HepG2 (cell line): ENCODE results near the gene PCAT6.

Experiments
- CTCF ChIP-seq: sonication (generic); formaldehyde crosslinking; IDR thresholded peaks from 2 replicates; pipeline ENCODE4 v1.5.0; 2020; ENCODE audit warnings: mild to moderate bottlenecking, missing genetic modification reagents, moderate library complexity
- ZFP82 ChIP-seq: sonication (generic); formaldehyde crosslinking; IDR thresholded peaks from 2 replicates; pipeline ENCODE4 v1.5.1; 2020; ENCODE audit warnings: mild to moderate bottlenecking, missing genetic modification reagents, borderline replicate concordance

GRCh38 chr1:202858331-202858730, 47.6 kb downstream of the PCAT6 start:
- no peak for TF ChIP-seq CTCF (CRISPR knock-in tag)
- TF ChIP-seq ZFP82 (CRISPR knock-in tag) = no peak
